Head of caudate nucleus (tissue), 42 donors: ENCODE data around the gene UNC13B.
"Not testable (repeated sequence)": the region's sequence is repeated elsewhere in the genome, so short reads cannot be mapped to it uniquely, and the experiment has no call there.

Source experiments
- DNase-seq, 42 donors: peaks; one replicate each; pipeline versions ENCODE4 v3.0.0 to v3.0.0-alpha.2; 2020 to 2021; ENCODE audit warnings: mixed read lengths in 7 of 42
- intact Hi-C: fragments of 100-400 bp; cut with DNase I; formaldehyde crosslinking; loops from one replicate; pipeline ENCODE4 v1.15.0; 2022

UNC13B gene

DNA sequence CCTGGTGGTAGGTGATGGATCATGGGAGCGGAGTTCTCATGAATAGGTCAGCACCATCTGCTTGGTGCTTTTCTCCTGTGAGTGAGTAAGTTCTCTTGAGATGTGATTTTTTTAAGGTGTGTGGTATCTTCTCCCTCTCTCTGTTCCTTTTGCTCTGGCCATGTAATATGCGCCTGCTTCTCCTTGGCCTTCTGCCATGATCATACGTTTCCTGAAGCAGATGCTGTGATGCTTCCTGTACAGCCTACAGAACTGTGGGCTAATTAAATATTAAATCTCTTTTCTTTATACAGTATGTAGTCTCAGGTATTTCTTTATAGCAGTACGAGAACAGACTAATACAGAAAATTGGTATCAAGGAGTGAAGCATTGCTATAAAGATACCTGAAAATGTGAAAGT, 36.4 kb downstream of the UNC13B start:
- no peak for DNase-seq
- intact Hi-C loops, result no loop called here

DNA sequence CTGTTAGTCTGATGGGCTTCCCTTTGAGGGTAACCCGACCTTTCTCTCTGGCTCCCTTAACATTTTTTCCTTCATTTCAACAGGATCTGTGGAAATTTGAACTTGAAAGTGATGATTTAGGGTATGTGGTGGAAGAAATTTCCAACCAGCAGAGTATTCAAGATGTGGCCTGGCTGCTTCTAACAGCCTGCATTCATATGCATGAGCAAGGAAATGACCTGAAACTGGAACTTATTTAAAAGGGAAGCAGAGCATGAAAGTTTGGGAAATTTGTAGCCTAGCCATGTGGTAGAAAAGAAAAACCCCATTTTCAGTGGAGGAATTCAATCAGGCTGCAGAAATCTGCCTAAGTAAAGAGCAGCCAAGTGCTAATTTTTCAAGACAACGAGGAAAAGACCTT, 41.7 kb downstream of the UNC13B start:
- intact Hi-C loops, result no loop called here
- no peak for DNase-seq

- intact Hi-C loops, result no loop called here
- DNase-seq, result no peak
Observed at GRCh38 chr9:35205340-35205739, 43.5 kb downstream of the UNC13B start.

GRCh38 chr9:35211854-35212253, 50.0 kb downstream of the UNC13B start:
- no peak for DNase-seq
- intact Hi-C loops, result no loop called here

GRCh38 chr9:35220659-35221338, 59.0 kb downstream of the UNC13B start:
- DNase-seq, result no peak
- intact Hi-C loops, result no loop called here

DNA sequence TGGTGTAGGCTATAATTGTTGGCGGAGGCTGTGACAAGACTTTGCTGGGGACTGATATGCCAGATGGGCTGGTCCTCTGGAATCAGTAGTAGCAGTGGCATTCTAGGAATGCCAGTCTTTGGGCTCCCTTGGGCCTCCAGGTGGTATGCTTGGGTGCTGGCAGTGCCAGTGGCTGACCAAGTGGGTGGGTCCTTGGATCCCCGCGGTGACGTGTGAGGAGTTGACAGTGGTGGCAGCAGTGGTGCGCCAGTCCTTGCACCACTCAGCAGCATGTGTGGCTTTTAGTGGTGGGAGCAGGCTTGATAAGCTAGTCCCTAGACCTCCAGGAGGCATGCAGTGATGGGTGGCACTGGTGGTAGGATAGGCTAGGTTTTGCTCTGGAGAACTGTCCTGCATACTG, 63.9 kb downstream of the UNC13B start:
- no peak for DNase-seq
- intact Hi-C loops, result no loop called here

- intact Hi-C loops, result no loop called here
- no peak for DNase-seq
Observed at GRCh38 chr9:35226651-35227050, 64.8 kb downstream of the UNC13B start.

- intact Hi-C loops, result no loop called here
- DNase-seq, result no peak
Observed at GRCh38 chr9:35227284-35227683, 65.5 kb downstream of the UNC13B start.

DNA sequence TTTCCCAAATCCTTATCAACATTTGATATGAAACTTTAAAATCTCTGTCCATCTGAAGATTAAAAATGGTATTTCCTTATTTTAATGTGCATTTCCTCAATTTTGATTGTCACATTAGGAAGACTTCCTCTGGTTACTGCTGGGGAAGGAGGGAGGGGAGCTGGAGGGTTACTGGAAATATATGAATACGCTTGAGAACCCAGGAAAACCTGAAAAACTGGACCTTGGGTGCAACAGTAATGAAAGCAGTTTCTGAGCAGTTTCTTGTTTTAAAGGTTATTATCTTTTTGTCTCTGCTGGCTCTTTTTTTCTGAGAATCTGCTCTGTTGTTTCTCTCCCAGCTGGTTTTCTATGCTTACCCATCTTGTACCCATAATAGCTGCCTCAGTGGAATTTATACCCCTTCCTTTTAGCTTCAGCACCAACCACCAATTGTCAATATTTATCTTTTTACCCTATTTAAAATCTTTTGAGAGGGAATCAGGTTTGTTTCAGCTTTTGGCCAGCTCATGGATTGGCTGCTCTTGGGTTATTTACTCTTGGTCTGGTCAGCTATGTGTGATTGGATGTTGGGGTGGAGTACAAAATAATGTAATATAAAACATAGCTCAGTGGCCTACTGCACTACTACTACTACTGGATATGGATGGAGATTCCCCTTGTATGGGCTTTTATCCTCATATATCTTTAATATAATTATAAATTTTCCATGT, 67.4 kb downstream of the UNC13B start:
- intact Hi-C loops, result no loop called here
- DNase-seq, result no peak

GRCh38 chr9:35229779-35230143, 68.0 kb downstream of the UNC13B start:
- intact Hi-C loops, result no loop called here
- no peak for DNase-seq

GRCh38 chr9:35232867-35233544, 71.2 kb downstream of the UNC13B start:
- no peak for DNase-seq
- intact Hi-C loops, result no loop called here

DNA sequence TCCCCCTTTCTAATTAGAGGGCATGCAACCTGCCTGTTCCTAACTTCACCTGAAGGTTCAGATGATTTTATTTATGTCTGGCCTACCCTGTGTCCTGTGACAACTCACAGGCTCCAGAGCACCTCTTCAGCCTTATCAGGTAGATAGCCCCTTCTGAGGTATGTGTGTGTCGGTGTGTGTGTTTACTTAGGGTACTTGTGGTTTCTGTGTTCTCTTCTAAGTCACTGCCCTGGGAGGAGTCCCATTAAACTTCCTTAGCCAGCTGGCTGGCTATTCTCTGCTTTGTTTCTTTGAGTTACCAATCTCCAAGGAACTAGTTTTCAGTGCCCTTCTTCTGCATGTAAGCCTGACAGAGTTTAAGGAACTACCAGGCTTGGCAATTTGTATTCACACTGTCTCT, 74.9 kb downstream of the UNC13B start:
- DNase-seq, result no peak
- intact Hi-C loops, result no loop called here

DNA sequence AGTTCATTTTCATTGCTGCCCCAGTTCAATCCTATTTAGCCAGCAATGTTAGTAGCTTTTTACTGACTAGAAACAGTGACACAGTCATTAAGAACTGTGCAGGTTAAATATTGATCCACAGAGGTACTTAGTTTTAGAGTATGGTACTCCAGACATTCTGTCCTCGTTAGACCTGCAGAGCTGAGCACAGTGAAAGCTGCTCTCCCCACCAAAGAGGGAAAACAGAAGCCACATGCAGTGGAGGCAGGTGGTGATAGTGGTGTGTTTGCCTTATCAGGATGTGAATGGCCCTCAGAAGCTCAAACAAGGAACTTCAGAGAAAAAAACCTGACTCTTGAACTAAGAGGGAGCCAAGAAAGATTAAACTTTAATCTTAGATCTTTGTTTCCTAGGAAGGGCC, 75.5 kb downstream of the UNC13B start:
- DNase-seq, result no peak
- intact Hi-C loops, result no loop called here

- intact Hi-C loops, DNase-seq: not testable (repeated sequence)
Observed at GRCh38 chr9:35245945-35246344, 84.1 kb downstream of the UNC13B start.

DNA sequence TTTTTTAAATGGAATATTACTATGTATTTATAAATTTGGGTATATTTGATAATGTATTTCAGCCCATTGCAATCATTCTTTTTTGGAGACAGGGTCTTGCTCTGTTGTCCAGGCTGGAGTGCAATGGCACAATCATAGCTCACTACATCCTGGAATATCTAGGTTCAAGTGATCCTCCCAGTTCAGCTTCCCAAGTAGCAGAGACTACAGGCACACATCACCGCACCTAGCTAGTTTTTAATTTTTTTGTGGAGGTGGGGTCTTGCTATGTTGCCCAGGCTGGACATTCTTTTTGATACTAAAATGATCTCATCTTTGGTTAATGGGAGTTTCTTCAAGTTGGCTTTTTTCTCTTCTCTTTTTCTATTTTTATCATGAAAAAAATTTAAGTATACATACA, 91.3 kb downstream of the UNC13B start:
- intact Hi-C loops, result no loop called here

DNA sequence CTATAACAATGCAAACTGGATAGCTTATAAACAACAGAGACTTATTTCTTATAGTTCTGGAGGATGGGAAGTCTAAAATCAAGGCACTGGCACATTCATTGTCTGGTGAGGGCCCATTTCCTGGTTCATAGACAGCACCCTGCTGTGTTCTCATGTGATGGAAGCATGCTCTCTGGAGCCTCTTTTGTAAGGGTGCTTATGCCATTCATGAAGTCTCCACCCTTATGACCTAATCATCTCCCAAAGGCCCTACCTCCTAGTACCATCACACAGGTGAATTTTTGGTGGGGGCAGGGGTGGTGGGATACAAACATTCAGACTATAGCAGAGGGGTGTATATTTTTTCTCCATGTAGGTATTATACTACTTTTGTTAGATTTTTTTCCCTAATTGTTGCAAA, 92.4 kb downstream of the UNC13B start:
- intact Hi-C loops, result no loop called here
- DNase-seq, result no peak

More for the DNA sequence above, 91.3 kb downstream of the UNC13B start:
- DNase-seq, result no peak

DNA sequence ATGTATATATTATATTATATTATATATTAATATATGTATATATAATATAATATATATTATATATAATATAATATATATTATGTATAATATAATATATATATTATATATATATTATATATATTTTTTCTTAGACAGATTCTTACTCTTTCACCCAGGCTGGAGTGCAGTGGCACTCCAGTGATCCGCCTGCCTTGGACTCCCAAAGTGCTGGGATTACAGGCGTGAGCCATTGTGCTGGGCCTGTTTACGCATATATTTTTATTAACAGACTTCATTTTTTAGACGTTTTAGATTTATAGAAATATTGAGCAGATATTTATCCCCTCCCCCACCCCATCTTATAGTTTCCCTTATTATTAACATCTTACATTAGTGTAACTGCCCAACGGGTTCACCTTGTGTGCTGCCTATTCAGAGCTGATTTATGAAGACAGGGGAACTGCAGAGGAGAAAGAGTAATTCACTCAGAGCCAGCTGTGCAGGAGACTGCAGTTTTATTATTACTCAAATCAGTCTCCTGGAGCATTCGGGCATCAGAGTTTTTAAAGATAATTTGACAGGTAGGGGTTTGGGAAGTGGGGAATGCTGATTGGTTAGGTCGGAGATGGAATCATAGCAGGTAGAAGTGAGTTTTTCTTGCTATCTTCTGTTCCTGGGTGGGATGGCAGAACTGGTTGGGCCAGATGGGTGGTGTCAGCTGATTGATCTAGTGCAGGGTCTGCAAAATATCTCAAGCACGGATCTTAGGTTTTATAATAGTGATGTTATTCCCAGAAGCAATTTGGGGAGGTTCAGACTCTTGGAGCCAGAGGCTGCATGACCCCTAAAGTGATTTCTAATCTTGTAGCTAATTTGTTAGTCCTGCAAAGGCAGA, 93.4 kb downstream of the UNC13B start:
- DNase-seq, result no peak
- intact Hi-C loops, result loop anchor here (5.0 kb wide), 1 partner anchor 138 kb away; the partner anchor contains the start of gene ATOSB

GRCh38 chr9:35257986-35258659, 96.3 kb downstream of the UNC13B start:
- DNase-seq, result no peak

More at GRCh38 chr9:35257986-35258659, 96.3 kb downstream of the UNC13B start:
- intact Hi-C loops, result loop anchor here (5.0 kb wide), 1 partner anchor 141 kb away; the partner anchor contains the start of gene ATOSB
